HEK293 (cell line): ENCODE measurements around the gene TMEM239.

Experiments used
- CTCF ChIA-PET: fragments of 350-600 bp; formaldehyde crosslinking; extraction: SDS; loops from one replicate; lab custom pipeline; 2021; ENCODE audit warnings: antibody characterized with exemption; lab: Yijun Ruan, JAX
- POLR2A ChIA-PET: fragments of 300-600 bp; formaldehyde crosslinking; extraction: SDS; loops from one replicate; lab custom pipeline; 2020; ENCODE audit warnings: antibody characterized with exemption, inconsistent platforms; lab: Yijun Ruan, JAX
- H3K27ac ChIP-seq: fragments of 200-500 bp; sonication (Bioruptor generic); 2 replicates; pipeline ENCODE4 v1.5.1; 2014; ENCODE audit warnings: low read depth, low read length, control low read depth, inconsistent platforms; ENCODE audit errors: extremely low read depth
- H3K36me3 ChIP-seq, 2 experiments: fragments of 200-500 bp in 1 of 2; sonication (Bioruptor generic) in 1 of 2; 1 replicate in 1 of 2; 2 replicates in 1 of 2; pipeline ENCODE4 v1.5.1; 2014 to 2017; ENCODE audit warnings: inconsistent platforms in 2 of 2, low read length in 2 of 2; ENCODE audit not compliant: control insufficient read depth in 2 of 2, insufficient read depth in 1 of 2
- H3K4me1 ChIP-seq: fragments of 200-500 bp; sonication (Bioruptor generic); 2 replicates; pipeline ENCODE4 v1.5.1; 2014; ENCODE audit warnings: mild to moderate bottlenecking, low read length, inconsistent platforms; ENCODE audit not compliant: control insufficient read depth, insufficient read depth
- H3K4me3 ChIP-seq: 2 replicates; pipeline ENCODE4 v1.5.1; 2011; ENCODE audit warnings: low read depth, mild to moderate bottlenecking, control low read depth, low read length, moderate library complexity
- H3K9me3 ChIP-seq: fragments of 200-500 bp; sonication (Bioruptor generic); 2 replicates; pipeline ENCODE4 v1.5.1; 2014; ENCODE audit warnings: low read depth, low read length, inconsistent platforms; ENCODE audit not compliant: control insufficient read depth, insufficient read depth
- FEZF1 ChIP-seq: fragments of 450-650 bp; formaldehyde crosslinking; IDR thresholded peaks from 2 replicates; pipeline ENCODE4 v1.5.1; 2016; ENCODE audit warnings: missing biosample characterization, missing genetic modification characterization
- GLI2 ChIP-seq: fragments of 450-650 bp; formaldehyde crosslinking; IDR thresholded peaks from 2 replicates; pipeline ENCODE4; 2017; ENCODE audit warnings: missing biosample characterization, missing genetic modification characterization, low read depth, borderline replicate concordance
- GLIS1 ChIP-seq: fragments of 450-650 bp; formaldehyde crosslinking; IDR thresholded peaks from 2 replicates; pipeline ENCODE4 v1.5.1; 2016; ENCODE audit warnings: missing biosample characterization, missing genetic modification characterization
- OVOL3 ChIP-seq: fragments of 450-650 bp; formaldehyde crosslinking; IDR thresholded peaks from 2 replicates; pipeline ENCODE4 v1.5.1; 2016; ENCODE audit warnings: missing biosample characterization, missing genetic modification characterization
- PRDM1 ChIP-seq: fragments of 450-650 bp; formaldehyde crosslinking; IDR thresholded peaks from 2 replicates; pipeline ENCODE4; 2016; ENCODE audit warnings: missing biosample characterization, missing genetic modification characterization
- TRIM28 ChIP-seq: IDR thresholded peaks from 2 replicates; pipeline ENCODE4 v1.6.1; 2011; ENCODE audit warnings: low read length, control low read depth, borderline replicate concordance
- ZBTB21 ChIP-seq: fragments of 450-650 bp; formaldehyde crosslinking; IDR thresholded peaks from 2 replicates; pipeline ENCODE4 v1.5.1; 2017; ENCODE audit warnings: missing biosample characterization, missing genetic modification characterization
- ZFHX2 ChIP-seq: fragments of 450-650 bp; formaldehyde crosslinking; conservative IDR thresholded peaks from 2 replicates; pipeline ENCODE4 v1.5.1; 2016; ENCODE audit warnings: missing biosample characterization, missing genetic modification characterization
- ZNF112 ChIP-seq: fragments of 450-650 bp; formaldehyde crosslinking; IDR thresholded peaks from 2 replicates; pipeline ENCODE4 v1.5.0; 2017; ENCODE audit warnings: missing biosample characterization, missing genetic modification characterization
- ZNF214 ChIP-seq: fragments of 450-650 bp; formaldehyde crosslinking; IDR thresholded peaks from 2 replicates; pipeline ENCODE4 v1.5.1; 2017; ENCODE audit warnings: missing biosample characterization, mild to moderate bottlenecking, missing genetic modification characterization, borderline replicate concordance
- ZNF266 ChIP-seq: fragments of 450-650 bp; formaldehyde crosslinking; IDR thresholded peaks from 2 replicates; pipeline ENCODE4 v1.5.1; 2016; ENCODE audit warnings: missing biosample characterization, missing genetic modification characterization, low read depth
- ZNF341 ChIP-seq: fragments of 450-650 bp; formaldehyde crosslinking; IDR thresholded peaks from 2 replicates; pipeline ENCODE4; 2016; ENCODE audit warnings: low read depth, missing biosample characterization, missing genetic modification characterization
- ZNF350 ChIP-seq: fragments of 450-650 bp; formaldehyde crosslinking; IDR thresholded peaks from 2 replicates; pipeline ENCODE4 v1.5.0; 2017; ENCODE audit warnings: missing biosample characterization, mild to moderate bottlenecking, missing genetic modification characterization
- ZNF549 ChIP-seq: fragments of 450-650 bp; IDR thresholded peaks from 2 replicates; pipeline ENCODE4 v1.5.1; 2018; ENCODE audit warnings: missing biosample characterization, missing genetic modification characterization, mild to moderate bottlenecking, inconsistent platforms, moderate library complexity
- ZNF621 ChIP-seq: fragments of 450-650 bp; formaldehyde crosslinking; IDR thresholded peaks from 2 replicates; pipeline ENCODE4 v1.5.1; 2017; ENCODE audit warnings: missing biosample characterization, missing genetic modification characterization
- ZNF785 ChIP-seq: fragments of 450-650 bp; formaldehyde crosslinking; IDR thresholded peaks from 2 replicates; pipeline ENCODE4 v1.5.1; 2016; ENCODE audit warnings: missing biosample characterization, missing genetic modification characterization
- ZNF837 ChIP-seq: fragments of 450-650 bp; formaldehyde crosslinking; IDR thresholded peaks from 2 replicates; pipeline ENCODE4 v1.5.1; 2016; ENCODE audit warnings: missing biosample characterization, missing genetic modification characterization
- ZNF843 ChIP-seq: fragments of 450-650 bp; formaldehyde crosslinking; IDR thresholded peaks from 2 replicates; pipeline ENCODE4 v1.5.1; 2016; ENCODE audit warnings: missing biosample characterization, missing genetic modification characterization
- TF ChIP-seq, protein P1 (sequence below): fragments of 450-650 bp; formaldehyde crosslinking; IDR thresholded peaks from 2 replicates; pipeline ENCODE4 v1.5.1; 2017; ENCODE audit warnings: missing biosample characterization, missing genetic modification characterization
- TF ChIP-seq, protein P2 (sequence below): fragments of 450-650 bp; formaldehyde crosslinking; IDR thresholded peaks from 2 replicates; pipeline ENCODE4 v1.5.1; 2016; ENCODE audit warnings: missing biosample characterization, missing genetic modification characterization
- TF ChIP-seq, protein P3 (sequence below): sonication (generic); formaldehyde crosslinking; IDR thresholded peaks from 2 replicates; pipeline ENCODE4 v1.8.1; 2022; ENCODE audit warnings: mild to moderate bottlenecking, moderate library complexity, missing genetic modification reagents
- TF ChIP-seq, protein P4 (sequence below): IDR thresholded peaks from 2 replicates; pipeline ENCODE4 v1.6.1; 2011; ENCODE audit warnings: mild to moderate bottlenecking, low read depth, low read length, borderline replicate concordance
- TF ChIP-seq, protein P5 (sequence below): fragments of 450-650 bp; formaldehyde crosslinking; IDR thresholded peaks from 2 replicates; pipeline ENCODE4 v1.5.1; 2016; ENCODE audit warnings: missing biosample characterization, missing genetic modification characterization

The TMEM239 gene

DNA sequence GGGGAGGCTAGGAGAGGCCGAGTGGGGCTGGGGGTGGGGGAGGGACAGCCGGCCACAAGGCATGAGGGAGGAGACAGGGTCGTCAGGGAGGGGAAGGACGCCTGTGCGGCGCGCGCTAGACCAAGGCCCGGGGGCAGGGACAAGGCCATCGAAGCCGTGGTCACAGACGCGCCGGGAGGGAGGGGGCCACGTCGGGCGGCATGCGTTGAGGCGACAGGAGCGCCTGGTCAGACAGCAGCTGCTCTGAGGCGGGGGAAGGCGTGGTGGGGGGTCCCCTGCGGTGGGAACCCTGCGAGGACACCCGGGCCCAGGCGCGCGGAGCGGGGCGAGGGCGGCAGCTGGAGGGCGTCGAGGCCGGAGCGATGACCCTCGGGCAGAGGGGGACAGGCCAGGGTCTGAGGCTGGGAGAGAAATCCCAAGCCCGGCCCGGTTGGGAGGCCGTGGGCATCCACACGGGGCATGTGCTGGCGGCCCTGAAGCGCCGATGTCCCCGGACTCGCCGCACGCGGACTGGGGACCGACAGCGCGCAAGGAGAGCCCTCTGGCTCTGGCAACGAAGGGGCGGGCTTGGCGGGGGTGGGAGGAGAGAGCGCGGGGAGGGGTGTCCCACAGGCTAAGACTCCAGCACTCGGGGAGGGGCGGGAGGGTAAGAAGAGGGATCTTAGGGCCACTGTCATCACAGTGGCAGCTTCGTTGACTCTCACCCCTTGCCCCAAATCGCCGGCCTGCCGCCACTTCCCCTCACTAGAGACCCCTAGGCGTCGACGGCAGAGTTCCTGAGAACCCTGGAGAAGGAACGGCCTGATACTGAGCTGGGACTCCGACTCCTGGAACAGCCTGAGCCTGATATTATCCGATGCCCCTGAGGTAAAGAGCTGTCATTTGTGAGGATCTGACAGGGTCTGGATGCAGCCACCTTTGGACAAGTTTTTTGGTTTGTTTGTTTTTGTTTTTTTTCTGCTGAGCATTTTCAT is 5.0 kb downstream of the TMEM239 start:
- H3K27ac ChIP-seq = no peak overlapping the region
- TF ChIP-seq ZNF549 (tag by site-specific recombination) (no peak), GLIS1 (tag by site-specific recombination) (no peak), ZNF341 (tag by site-specific recombination) (peak; percentile 72)
- TF ChIP-seq, protein P1, sequence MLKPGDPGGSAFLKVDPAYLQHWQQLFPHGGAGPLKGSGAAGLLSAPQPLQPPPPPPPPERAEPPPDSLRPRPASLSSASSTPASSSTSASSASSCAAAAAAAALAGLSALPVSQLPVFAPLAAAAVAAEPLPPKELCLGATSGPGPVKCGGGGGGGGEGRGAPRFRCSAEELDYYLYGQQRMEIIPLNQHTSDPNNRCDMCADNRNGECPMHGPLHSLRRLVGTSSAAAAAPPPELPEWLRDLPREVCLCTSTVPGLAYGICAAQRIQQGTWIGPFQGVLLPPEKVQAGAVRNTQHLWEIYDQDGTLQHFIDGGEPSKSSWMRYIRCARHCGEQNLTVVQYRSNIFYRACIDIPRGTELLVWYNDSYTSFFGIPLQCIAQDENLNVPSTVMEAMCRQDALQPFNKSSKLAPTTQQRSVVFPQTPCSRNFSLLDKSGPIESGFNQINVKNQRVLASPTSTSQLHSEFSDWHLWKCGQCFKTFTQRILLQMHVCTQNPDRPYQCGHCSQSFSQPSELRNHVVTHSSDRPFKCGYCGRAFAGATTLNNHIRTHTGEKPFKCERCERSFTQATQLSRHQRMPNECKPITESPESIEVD = no peak
- POLR2A ChIA-PET = interaction anchor here (0.7 to 1.4 kb wide), 2 partner anchors 15 to 20 kb away, joined by 3 read pairs; partner anchors contain the start of genes PCED1A and VPS16
- no peaks in the 10 kb centered on the region for H3K36me3 ChIP-seq
- CTCF ChIA-PET = interaction anchor here (0.6 to 1.5 kb wide), 3 partner anchors 41 to 1319 kb away, joined by 3 to 4 read pairs (median 4); no protein-coding TSS in a partner anchor
- H3K4me3 ChIP-seq = no peak overlapping the region
- no peaks in the 10 kb centered on the region for H3K9me3 ChIP-seq
- H3K4me1 ChIP-seq = peaks cover 9% of the 10 kb centered on the region

DNA sequence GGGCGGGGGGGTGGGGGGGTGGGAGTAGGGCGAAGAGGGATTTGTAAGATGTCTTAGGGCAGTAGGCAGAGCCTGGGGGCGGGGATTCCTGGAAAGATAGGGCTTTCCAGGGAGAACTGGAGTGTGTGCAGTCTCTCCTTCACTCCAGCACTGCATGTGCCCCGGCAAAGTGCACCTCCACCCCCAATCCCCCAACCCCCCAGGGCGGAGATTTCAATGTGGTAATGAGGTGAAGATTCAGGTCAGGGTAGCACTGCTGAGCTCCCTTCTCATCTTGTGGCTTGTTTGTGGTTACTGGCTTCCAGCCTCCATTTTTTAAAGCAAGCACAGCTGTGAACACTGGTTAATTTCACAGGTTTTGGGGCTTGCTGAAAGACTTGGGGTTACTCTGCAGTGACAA is 5.9 kb downstream of the TMEM239 start:
- Histone ChIP-seq H3K4me3 (no peak overlapping the region), H3K36me3 (no peaks in the 10 kb centered on the region), H3K9me3 (no peaks in the 10 kb centered on the region), H3K27ac (no peak overlapping the region), H3K4me1 (peaks cover 9% of the 10 kb centered on the region)
- ChIA-PET CTCF (interaction anchor here (0.6 to 1.5 kb wide), 3 partner anchors 42 to 1318 kb away, joined by 3 to 4 read pairs (median 4); no protein-coding TSS in a partner anchor), POLR2A (interaction anchor here (0.7 to 1.4 kb wide), 2 partner anchors 14 to 19 kb away, joined by 3 read pairs; partner anchors contain the start of genes PCED1A and VPS16)
- no peak for TF ChIP-seq OVOL3 (tag by site-specific recombination)
- TF ChIP-seq, protein P2, sequence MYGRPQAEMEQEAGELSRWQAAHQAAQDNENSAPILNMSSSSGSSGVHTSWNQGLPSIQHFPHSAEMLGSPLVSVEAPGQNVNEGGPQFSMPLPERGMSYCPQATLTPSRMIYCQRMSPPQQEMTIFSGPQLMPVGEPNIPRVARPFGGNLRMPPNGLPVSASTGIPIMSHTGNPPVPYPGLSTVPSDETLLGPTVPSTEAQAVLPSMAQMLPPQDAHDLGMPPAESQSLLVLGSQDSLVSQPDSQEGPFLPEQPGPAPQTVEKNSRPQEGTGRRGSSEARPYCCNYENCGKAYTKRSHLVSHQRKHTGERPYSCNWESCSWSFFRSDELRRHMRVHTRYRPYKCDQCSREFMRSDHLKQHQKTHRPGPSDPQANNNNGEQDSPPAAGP (tag by site-specific recombination) = no peak
- TF ChIP-seq ZFHX2 = peak; percentile 32
- TF ChIP-seq, protein P3, sequence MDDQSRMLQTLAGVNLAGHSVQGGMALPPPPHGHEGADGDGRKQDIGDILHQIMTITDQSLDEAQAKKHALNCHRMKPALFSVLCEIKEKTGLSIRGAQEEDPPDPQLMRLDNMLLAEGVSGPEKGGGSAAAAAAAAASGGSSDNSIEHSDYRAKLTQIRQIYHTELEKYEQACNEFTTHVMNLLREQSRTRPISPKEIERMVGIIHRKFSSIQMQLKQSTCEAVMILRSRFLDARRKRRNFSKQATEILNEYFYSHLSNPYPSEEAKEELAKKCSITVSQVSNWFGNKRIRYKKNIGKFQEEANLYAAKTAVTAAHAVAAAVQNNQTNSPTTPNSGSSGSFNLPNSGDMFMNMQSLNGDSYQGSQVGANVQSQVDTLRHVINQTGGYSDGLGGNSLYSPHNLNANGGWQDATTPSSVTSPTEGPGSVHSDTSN (CRISPR knock-in tag) = no peak
- TF ChIP-seq ZBTB21 (tag by site-specific recombination) = no peak
- no peak for TF ChIP-seq ZNF621 (tag by site-specific recombination)
- TF ChIP-seq FEZF1 = no peak
- no peak for TF ChIP-seq PRDM1 (tag by site-specific recombination)
- TF ChIP-seq GLIS1 (tag by site-specific recombination) = peak; percentile 81

DNA sequence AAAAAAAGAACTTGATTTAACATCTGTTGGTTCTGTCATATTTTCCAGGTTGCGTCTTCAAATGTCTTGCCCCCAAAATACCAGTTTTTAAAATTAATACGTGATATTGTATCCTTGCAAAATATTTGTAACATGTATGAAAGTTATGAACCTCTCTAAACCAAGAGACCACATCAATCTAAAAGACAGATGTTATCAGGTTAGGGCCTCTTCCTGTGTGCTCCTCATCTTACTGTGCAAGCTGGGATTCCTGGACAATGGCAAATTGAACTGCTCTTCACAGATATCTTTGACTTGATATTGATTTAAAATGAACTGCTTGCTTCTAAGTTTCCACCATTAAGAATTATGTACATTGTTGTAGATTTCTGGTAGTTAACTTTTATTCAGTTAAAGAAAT is 9.6 kb downstream of the TMEM239 start:
- CTCF ChIA-PET = no interaction called here
- Histone ChIP-seq H3K27ac (no peak overlapping the region), H3K4me1 (no peaks in the 10 kb centered on the region), H3K9me3 (no peaks in the 10 kb centered on the region), H3K36me3 (no peaks in the 10 kb centered on the region), H3K4me3 (no peak overlapping the region)
- POLR2A ChIA-PET = no interaction called here
- TF ChIP-seq ZNF350 (tag by site-specific recombination) (no peak), TRIM28 (no peak), ZNF112 (tag by site-specific recombination) (no peak), ZNF843 (tag by site-specific recombination) (no peak), ZNF837 (tag by site-specific recombination) (no peak), ZNF214 (no peak), GLI2 (no peak), ZNF785 (tag by site-specific recombination) (no peak), ZNF266 (tag by site-specific recombination) (no peak)
- TF ChIP-seq, protein P4, sequence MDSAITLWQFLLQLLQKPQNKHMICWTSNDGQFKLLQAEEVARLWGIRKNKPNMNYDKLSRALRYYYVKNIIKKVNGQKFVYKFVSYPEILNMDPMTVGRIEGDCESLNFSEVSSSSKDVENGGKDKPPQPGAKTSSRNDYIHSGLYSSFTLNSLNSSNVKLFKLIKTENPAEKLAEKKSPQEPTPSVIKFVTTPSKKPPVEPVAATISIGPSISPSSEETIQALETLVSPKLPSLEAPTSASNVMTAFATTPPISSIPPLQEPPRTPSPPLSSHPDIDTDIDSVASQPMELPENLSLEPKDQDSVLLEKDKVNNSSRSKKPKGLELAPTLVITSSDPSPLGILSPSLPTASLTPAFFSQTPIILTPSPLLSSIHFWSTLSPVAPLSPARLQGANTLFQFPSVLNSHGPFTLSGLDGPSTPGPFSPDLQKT = no peak
- TF ChIP-seq, protein P5, sequence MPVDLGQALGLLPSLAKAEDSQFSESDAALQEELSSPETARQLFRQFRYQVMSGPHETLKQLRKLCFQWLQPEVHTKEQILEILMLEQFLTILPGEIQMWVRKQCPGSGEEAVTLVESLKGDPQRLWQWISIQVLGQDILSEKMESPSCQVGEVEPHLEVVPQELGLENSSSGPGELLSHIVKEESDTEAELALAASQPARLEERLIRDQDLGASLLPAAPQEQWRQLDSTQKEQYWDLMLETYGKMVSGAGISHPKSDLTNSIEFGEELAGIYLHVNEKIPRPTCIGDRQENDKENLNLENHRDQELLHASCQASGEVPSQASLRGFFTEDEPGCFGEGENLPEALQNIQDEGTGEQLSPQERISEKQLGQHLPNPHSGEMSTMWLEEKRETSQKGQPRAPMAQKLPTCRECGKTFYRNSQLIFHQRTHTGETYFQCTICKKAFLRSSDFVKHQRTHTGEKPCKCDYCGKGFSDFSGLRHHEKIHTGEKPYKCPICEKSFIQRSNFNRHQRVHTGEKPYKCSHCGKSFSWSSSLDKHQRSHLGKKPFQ (tag by site-specific recombination) = no peak
